GM12878 (cell line): ENCODE measurements around the gene PARK7. TPM values are rescaled to one million over a fixed set of nuclear protein-coding genes. Genes with fewer than 3 reads are reported as not detected.

Experiments
- ATAC-seq: fragments of 200-7000 bp; cut with Tn5 transposase; 3 replicates; pipeline ENCODE4 v1.9.1; 2020; ENCODE audit warnings: mild to moderate bottlenecking, moderate library complexity
- BruUV-seq: library from RNA; stranded (reverse); fragments of 400-500 nt; replicated peaks from 2 replicates; lab custom pipeline; 2021; lab: Mats Ljungman, UMichigan
- CTCF ChIA-PET: fragments of 300-600 bp; sonication (Branson Sonifier 250); formaldehyde crosslinking; extraction: SDS; loops from one replicate; lab custom pipeline; 2021; ENCODE audit warnings: inconsistent platforms; lab: Yijun Ruan, JAX
- POLR2A ChIA-PET: fragments of 350-600 bp; formaldehyde crosslinking; extraction: SDS; loops from one replicate; lab custom pipeline; 2021; ENCODE audit warnings: inconsistent platforms; lab: Charles Lee
- RAD21 ChIA-PET: fragments of 300-600 bp; sonication (Branson Sonifier 250); formaldehyde crosslinking; loops from one replicate; lab custom pipeline; 2023; ENCODE audit warnings: antibody characterized with exemption; ENCODE audit not compliant: unreplicated experiment; lab: Charles Lee
- SMC1A ChIA-PET: fragments of 300-600 bp; sonication (Branson Sonifier 250); formaldehyde crosslinking; loops from one replicate; lab custom pipeline; 2023; ENCODE audit not compliant: unreplicated experiment, uncharacterized antibody; lab: Charles Lee
- DNase-seq: peaks from one replicate; pipeline ENCODE4 v3.0.0-alpha.2; 2011; ENCODE audit warnings: low read depth, low spot score
- FAIRE-seq: peaks from 3 replicates; lab custom pipeline; 2011; peaks lifted over from hg19 to GRCh38; lab: Jason Lieb, UNC
- H2AFZ ChIP-seq: 2 replicates; pipeline ENCODE4 v1.6.0; 2011; ENCODE audit warnings: low read depth, low read length, control low read depth; ENCODE audit not compliant: control insufficient read depth
- H3K27ac ChIP-seq: 2 replicates; pipeline ENCODE4 v1.5.1; 2011; ENCODE audit warnings: control low read depth; ENCODE audit not compliant: control insufficient read depth, insufficient read depth
- H3K27me3 ChIP-seq, 2 experiments: replicated peaks in 1 of 2; 2 replicates each; pipeline versions ENCODE4 v1.6.0 to v1.6.1; 2011; ENCODE audit warnings: low read length in 1 of 2; ENCODE audit not compliant: control insufficient read depth in 2 of 2, insufficient read depth in 2 of 2
- H3K36me3 ChIP-seq, 2 experiments: 2 replicates each; pipeline ENCODE4 v1.5.1; 2011; ENCODE audit warnings: low read length in 1 of 2; ENCODE audit not compliant: control insufficient read depth in 2 of 2, insufficient read depth in 2 of 2
- H3K4me1 ChIP-seq: 2 replicates; pipeline ENCODE4 v1.6.1; 2011; ENCODE audit warnings: mild to moderate bottlenecking, low read length, moderate library complexity, mixed read lengths; ENCODE audit not compliant: control insufficient read depth, insufficient read depth
- H3K4me2 ChIP-seq: 2 replicates; pipeline ENCODE4 v1.6.0; 2011; ENCODE audit warnings: control low read depth; ENCODE audit not compliant: control insufficient read depth, insufficient read depth
- H3K4me3 ChIP-seq: fragments of 200-600 bp; sonication (generic); 2 replicates; pipeline ENCODE4 v1.5.1; 2016
- H3K79me2 ChIP-seq: 2 replicates; pipeline ENCODE4 v1.6.0; 2011; ENCODE audit warnings: low read length; ENCODE audit not compliant: control insufficient read depth, insufficient read depth
- H3K9ac ChIP-seq: 2 replicates; pipeline ENCODE4 v1.8.0; 2011; ENCODE audit warnings: low read length, control low read depth, mixed read lengths; ENCODE audit not compliant: control insufficient read depth, insufficient read depth
- H3K9me3 ChIP-seq: replicated peaks from 3 replicates; pipeline ENCODE4 v1.5.1; 2011; ENCODE audit warnings: mild to moderate bottlenecking, low read length; ENCODE audit not compliant: control insufficient read depth, insufficient read depth
- H4K20me1 ChIP-seq: 2 replicates; pipeline ENCODE4 v1.6.0; 2011; ENCODE audit not compliant: control insufficient read depth, insufficient read depth
- CHD2 ChIP-seq: IDR thresholded peaks from 2 replicates; pipeline ENCODE4 v1.6.1; 2011; ENCODE audit warnings: low read depth, low read length, improper control_type of control experiment, borderline replicate concordance
- E4F1 ChIP-seq: fragments of 450-650 bp; IDR thresholded peaks from 2 replicates; pipeline ENCODE4 v1.6.1; 2018; ENCODE audit warnings: borderline replicate concordance, mild to moderate bottlenecking; ENCODE audit not compliant: partially characterized antibody
- ETV6 ChIP-seq, 2 experiments: fragments of 450-650 bp in 1 of 2; IDR thresholded peaks in 1 of 2; conservative IDR thresholded peaks in 1 of 2; 2 replicates each; pipeline ENCODE4 v1.6.1; 2014; ENCODE audit warnings: antibody characterized with exemption in 1 of 2, borderline replicate concordance in 1 of 2, low read depth in 1 of 2, mild to moderate bottlenecking in 1 of 2, moderate library complexity in 1 of 2
- FOXK2 ChIP-seq: fragments of 450-650 bp; IDR thresholded peaks from 2 replicates; pipeline ENCODE4 v1.6.1; 2017; ENCODE audit warnings: mild to moderate bottlenecking, moderate library complexity
- HSF1 ChIP-seq: fragments of 150-350 bp; IDR thresholded peaks from 2 replicates; pipeline ENCODE4 v1.6.1; 2014; ENCODE audit warnings: mild to moderate bottlenecking, low read depth, low read length
- KLF5 ChIP-seq: fragments of 450-650 bp; IDR thresholded peaks from 2 replicates; pipeline ENCODE4 v1.6.1; 2014; ENCODE audit warnings: mild to moderate bottlenecking; ENCODE audit not compliant: partially characterized antibody
- NR2C2 ChIP-seq: IDR thresholded peaks from 2 replicates; pipeline ENCODE4 v1.6.1; 2011; ENCODE audit warnings: borderline replicate concordance, low read depth; ENCODE audit not compliant: control insufficient read depth, insufficient read length
- TCF7 ChIP-seq: IDR thresholded peaks from 2 replicates; pipeline ENCODE4 v1.6.1; 2014; ENCODE audit warnings: antibody characterized with exemption, borderline replicate concordance
- ZBED1 ChIP-seq: IDR thresholded peaks from 2 replicates; pipeline ENCODE4 v1.6.1; 2016; ENCODE audit warnings: borderline replicate concordance
- ZBTB40 ChIP-seq: fragments of 450-650 bp; IDR thresholded peaks from 2 replicates; pipeline ENCODE4 v1.6.1; 2016; ENCODE audit warnings: mild to moderate bottlenecking, moderate library complexity, borderline replicate concordance
- ZZZ3 ChIP-seq: IDR thresholded peaks from 2 replicates; pipeline ENCODE4 v1.6.1; 2011; ENCODE audit warnings: low read depth; ENCODE audit not compliant: control insufficient read depth, insufficient read length
- WGBS: methylation state at CpG from one replicate; pipeline ENCODE4 v1.1.6; 2016; ENCODE audit warnings: low lambda C conversion rate; ENCODE audit not compliant: insufficient replicate concordance, insufficient coverage; ENCODE audit errors: missing lambda C conversion rate; 5-methylcytosine and 5-hydroxymethylcytosine counted together
- in situ Hi-C: fragments of 300-500 bp; cut with MboI; formaldehyde crosslinking; loops from 9 replicates; pipeline ENCODE4 v1.14.3; 2018; ENCODE audit warnings: mixed read lengths
- intact Hi-C: fragments of 100-400 bp; cut with micrococcal nuclease; formaldehyde crosslinking; loops from one replicate; pipeline ENCODE4 v1.14.2; 2022; ENCODE audit not compliant: unreplicated experiment
- polyA plus RNA-seq, 11 experiments: library from polyadenylated mRNA; depleted of rRNA in 4 of 11; unstranded in 6 of 11; stranded (reverse) in 5 of 11; fragments of >200 nt; fragmentation: Nextera tagmentation in 4 of 11; fragmentation: Illumina TruSeq in 1 of 11; extraction: Ambion mirVana in 4 of 11; extraction: Trizol in 1 of 11; gene quantifications; 1 replicate in 1 of 11; 2 replicates in 10 of 11; pipeline versions ENCODE4 v1.2.1 to v1.2.3, GENCODE V29; 2011 to 2016; ENCODE audit warnings: inconsistent platforms in 2 of 11, missing spikeins in 2 of 11, low read depth in 1 of 11
- total RNA-seq, 4 experiments: library from RNA; depleted of rRNA in 3 of 4; stranded (reverse); fragments of >200 nt in 3 of 4; fragmentation: Illumina TruSeq in 1 of 4; extraction: Trizol in 1 of 4; gene quantifications; 2 replicates each; pipeline versions ENCODE4 v1.2.1 to v1.2.3, GENCODE V29; 2013 to 2021
- TF ChIP-seq, protein P1 (sequence below): IDR thresholded peaks from 2 replicates; pipeline ENCODE4 v1.6.1; 2012; ENCODE audit warnings: low read depth, low read length, improper control_type of control experiment

The PARK7 gene
- total and polyA plus RNA-seq, 10 of the 15 experiments (the other 5 are each of a cell fraction or from before 2014, with no cell fraction given), result 267 to 1,056 (median 495) TPM

GRCh38 chr1:7956218-7957032, 5.1 kb upstream of the PARK7 start:
- Histone ChIP-seq H4K20me1 (no peaks in the 10 kb centered on the region), H3K9ac (no peak overlapping the region), H3K79me2 (peaks cover 9% of the 10 kb centered on the region), H2AFZ (no peak overlapping the region), H3K4me3 (no peak overlapping the region), H3K36me3 (no peaks in the 10 kb centered on the region), H3K4me1 (no peaks in the 10 kb centered on the region; the same call in 1 of the 2 replicates), H3K27ac (no peak overlapping the region), H3K9me3 (no peaks in the 10 kb centered on the region), H3K4me2 (no peak overlapping the region), H3K27me3 (no peaks in the 10 kb centered on the region)
- intact Hi-C loops (no loop called here), in situ Hi-C loops (no loop called here)
- RAD21 ChIA-PET, result no interaction called here
- ATAC-seq, result no peak
- POLR2A ChIA-PET, result no interaction called here
- SMC1A ChIA-PET, result no interaction called here
- WGBS, result 79% methylated on average over 10 of the region's 10 CpGs
- no peak for DNase-seq
- no peak for FAIRE-seq
- no TSS peak for BruUV-seq
- CTCF ChIA-PET, result interaction anchor here (0.6 kb wide), 1 partner anchor 33 kb away, joined by 3 read pairs; no protein-coding TSS in a partner anchor
- TF ChIP-seq ETV6 (conservative IDR thresholded peaks at IDR 0.05 in 1 of 2, IDR thresholded peaks at IDR 0.05 in 1 of 2; ENCODE audit: borderline replicate concordance in 1 of 2, low read depth in 1 of 2) (no peak), KLF5 (no peak), TCF7 (no peak), ZBED1 (no peak), ZBTB40 (no peak), ZZZ3 (no peak), NR2C2 (no peak), CHD2 (no peak), HSF1 (no peak), FOXK2 (no peak), E4F1 (no peak)
- TF ChIP-seq, protein P1, sequence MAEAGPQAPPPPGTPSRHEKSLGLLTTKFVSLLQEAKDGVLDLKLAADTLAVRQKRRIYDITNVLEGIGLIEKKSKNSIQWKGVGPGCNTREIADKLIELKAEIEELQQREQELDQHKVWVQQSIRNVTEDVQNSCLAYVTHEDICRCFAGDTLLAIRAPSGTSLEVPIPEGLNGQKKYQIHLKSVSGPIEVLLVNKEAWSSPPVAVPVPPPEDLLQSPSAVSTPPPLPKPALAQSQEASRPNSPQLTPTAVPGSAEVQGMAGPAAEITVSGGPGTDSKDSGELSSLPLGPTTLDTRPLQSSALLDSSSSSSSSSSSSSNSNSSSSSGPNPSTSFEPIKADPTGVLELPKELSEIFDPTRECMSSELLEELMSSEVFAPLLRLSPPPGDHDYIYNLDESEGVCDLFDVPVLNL, result no peak
